Measurements from ENCODE around the gene SF3B5. TPM values are rescaled to one million over a fixed set of nuclear protein-coding genes. Genes with fewer than 3 reads are reported as not detected.

SF3B5 gene
- total RNA-seq, 4 donors from 2014 or later = 46.6 to 166 (median 97.2) TPM

DNA sequence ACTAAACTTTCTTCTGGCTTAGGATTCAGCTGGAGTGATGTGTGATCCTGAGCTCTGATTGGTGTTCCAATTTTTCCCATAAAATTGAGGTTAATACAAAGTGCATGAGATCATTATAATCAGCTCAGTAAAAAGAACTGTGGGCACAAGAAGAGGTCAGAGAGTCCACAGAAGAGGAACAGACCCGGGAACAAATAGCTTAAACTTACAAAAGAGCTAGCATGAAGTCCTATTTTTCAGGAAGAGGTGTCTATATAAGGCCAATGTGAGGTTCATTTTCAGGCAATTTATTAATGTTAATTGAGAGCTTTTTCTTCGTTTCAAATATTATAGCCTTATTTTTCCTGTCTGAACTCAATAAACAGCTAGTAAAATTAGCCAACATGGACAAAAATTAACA, 28.0 kb upstream of the SF3B5 start:
- no peak overlapping the region for H3K27ac ChIP-seq
- H3K4me3 ChIP-seq = no peak overlapping the region
- H3K36me3 ChIP-seq = no peaks in the 10 kb centered on the region
- H3K9me3 ChIP-seq = no peaks in the 10 kb centered on the region
- intact Hi-C loops (cut with DNase I; ENCODE audit: low total_unique reads) = no loop called here
- TF ChIP-seq POLR2A (IDR thresholded peaks at IDR 0.05) = no peak
- TF ChIP-seq, protein P1, sequence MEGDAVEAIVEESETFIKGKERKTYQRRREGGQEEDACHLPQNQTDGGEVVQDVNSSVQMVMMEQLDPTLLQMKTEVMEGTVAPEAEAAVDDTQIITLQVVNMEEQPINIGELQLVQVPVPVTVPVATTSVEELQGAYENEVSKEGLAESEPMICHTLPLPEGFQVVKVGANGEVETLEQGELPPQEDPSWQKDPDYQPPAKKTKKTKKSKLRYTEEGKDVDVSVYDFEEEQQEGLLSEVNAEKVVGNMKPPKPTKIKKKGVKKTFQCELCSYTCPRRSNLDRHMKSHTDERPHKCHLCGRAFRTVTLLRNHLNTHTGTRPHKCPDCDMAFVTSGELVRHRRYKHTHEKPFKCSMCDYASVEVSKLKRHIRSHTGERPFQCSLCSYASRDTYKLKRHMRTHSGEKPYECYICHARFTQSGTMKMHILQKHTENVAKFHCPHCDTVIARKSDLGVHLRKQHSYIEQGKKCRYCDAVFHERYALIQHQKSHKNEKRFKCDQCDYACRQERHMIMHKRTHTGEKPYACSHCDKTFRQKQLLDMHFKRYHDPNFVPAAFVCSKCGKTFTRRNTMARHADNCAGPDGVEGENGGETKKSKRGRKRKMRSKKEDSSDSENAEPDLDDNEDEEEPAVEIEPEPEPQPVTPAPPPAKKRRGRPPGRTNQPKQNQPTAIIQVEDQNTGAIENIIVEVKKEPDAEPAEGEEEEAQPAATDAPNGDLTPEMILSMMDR (IDR thresholded peaks at IDR 0.05) = no peak
- DNase-seq = no peak
- no peaks in the 10 kb centered on the region for H3K27me3 ChIP-seq
- no peaks in the 10 kb centered on the region for H3K4me1 ChIP-seq

DNA sequence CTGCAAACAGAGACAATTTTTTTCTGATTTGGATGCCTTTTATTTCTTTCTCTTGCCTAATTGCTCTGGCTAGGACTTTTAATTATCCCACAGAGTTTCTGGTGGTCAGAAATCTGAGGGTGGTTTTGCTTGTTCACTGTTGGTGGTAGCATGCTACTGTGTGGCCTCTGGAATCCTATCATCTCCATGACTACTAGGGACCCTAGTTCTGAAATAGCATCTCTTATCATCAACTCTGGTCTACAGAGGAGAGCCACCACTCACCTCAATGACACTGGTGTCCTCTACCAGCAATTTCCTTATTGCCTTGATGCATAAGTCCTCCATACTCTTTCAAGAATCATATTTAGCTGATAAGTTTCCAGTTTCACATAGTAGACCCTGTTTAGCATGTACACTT, 27.5 kb upstream of the SF3B5 start:
- no peaks in the 10 kb centered on the region for H3K4me1 ChIP-seq
- TF ChIP-seq, protein P1 (IDR thresholded peaks at IDR 0.05) = no peak
- no peak for TF ChIP-seq POLR2A (IDR thresholded peaks at IDR 0.05)
- H3K4me3 ChIP-seq = no peak overlapping the region
- H3K27me3 ChIP-seq = no peaks in the 10 kb centered on the region
- intact Hi-C loops (cut with DNase I; ENCODE audit: low total_unique reads) = no loop called here
- H3K9me3 ChIP-seq = no peaks in the 10 kb centered on the region
- no peak overlapping the region for H3K27ac ChIP-seq
- no peak for DNase-seq
- H3K36me3 ChIP-seq = no peaks in the 10 kb centered on the region

DNA sequence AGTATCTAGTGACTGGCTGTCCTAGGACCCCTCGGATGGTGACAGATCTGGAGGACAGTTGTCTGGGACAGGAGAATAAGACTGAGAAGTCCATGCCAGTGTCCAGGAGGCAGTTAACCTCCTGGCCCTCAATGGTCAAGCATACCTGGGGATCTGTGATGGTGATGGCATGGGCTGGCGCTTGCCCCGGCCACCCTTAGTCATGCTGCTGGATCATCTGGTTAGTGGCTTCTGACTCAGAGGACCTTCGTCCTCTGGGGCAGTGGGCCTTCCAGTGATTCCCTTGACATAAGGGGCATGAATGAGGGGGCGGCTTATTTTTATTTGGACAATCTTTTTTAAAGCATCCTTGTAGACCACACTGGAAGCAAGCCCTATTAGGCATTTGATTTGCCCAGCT, 24.0 kb upstream of the SF3B5 start:
- intact Hi-C loops (cut with DNase I; ENCODE audit: low total_unique reads) = no loop called here
- H3K36me3 ChIP-seq = no peaks in the 10 kb centered on the region
- H3K4me3 ChIP-seq = no peak overlapping the region
- no peaks in the 10 kb centered on the region for H3K4me1 ChIP-seq
- TF ChIP-seq, protein P1 (IDR thresholded peaks at IDR 0.05) = no peak
- TF ChIP-seq POLR2A (IDR thresholded peaks at IDR 0.05) = no peak
- DNase-seq = no peak
- no peaks in the 10 kb centered on the region for H3K27me3 ChIP-seq
- no peaks in the 10 kb centered on the region for H3K9me3 ChIP-seq
- no peak overlapping the region for H3K27ac ChIP-seq

DNA sequence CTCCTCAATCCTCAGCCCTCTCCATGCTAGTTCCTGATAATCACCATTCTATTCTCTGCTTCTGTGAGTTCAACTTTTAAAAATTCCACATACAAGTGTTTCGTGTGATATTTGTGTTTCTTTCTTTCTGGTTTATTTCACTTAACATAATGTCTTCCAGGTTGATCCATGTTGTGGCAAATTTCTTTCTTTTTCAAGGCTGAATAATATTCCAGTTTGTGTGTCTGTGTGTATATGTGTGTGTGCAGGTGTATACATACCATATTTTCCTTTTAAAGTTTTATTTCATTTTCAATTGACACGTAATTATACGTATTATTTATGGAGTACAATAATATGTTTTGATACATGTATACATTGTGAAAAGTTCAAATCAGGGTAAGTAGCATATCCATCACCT, 19.8 kb upstream of the SF3B5 start:
- intact Hi-C loops (cut with DNase I; ENCODE audit: low total_unique reads) = no loop called here

DNA sequence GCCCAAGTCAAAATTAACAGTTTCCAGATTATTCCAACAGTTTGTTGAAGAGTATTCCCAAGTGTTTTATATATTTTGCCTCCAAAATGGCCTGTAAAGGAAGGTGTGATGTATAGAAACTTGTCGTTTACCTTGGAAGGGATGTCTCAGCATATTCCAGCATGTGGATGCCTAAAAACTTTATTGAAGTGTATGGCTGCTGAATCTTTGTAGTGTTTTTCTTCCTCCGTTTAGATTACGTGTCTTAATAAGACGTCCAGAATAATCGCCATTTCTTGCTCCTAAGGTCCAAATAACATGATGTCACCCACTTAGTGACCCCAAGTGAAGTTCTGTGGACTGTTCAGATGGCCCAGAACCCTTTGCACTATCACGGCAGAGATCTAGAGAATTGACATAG, 18.0 kb upstream of the SF3B5 start:
- Histone ChIP-seq H3K36me3 (no peaks in the 10 kb centered on the region), H3K27ac (no peak overlapping the region)

More for the DNA sequence above, 19.8 kb upstream of the SF3B5 start:
- no peak for DNase-seq
- H3K9me3 ChIP-seq = no peaks in the 10 kb centered on the region
- H3K27me3 ChIP-seq = no peaks in the 10 kb centered on the region
- no peaks in the 10 kb centered on the region for H3K36me3 ChIP-seq
- TF ChIP-seq, protein P1 (IDR thresholded peaks at IDR 0.05) = no peak
- TF ChIP-seq POLR2A (IDR thresholded peaks at IDR 0.05) = no peak
- H3K4me3 ChIP-seq = no peak overlapping the region
- H3K4me1 ChIP-seq = no peaks in the 10 kb centered on the region
- H3K27ac ChIP-seq = no peak overlapping the region

More for the DNA sequence above, 18.0 kb upstream of the SF3B5 start:
- no peaks in the 10 kb centered on the region for H3K9me3 ChIP-seq
- no peaks in the 10 kb centered on the region for H3K27me3 ChIP-seq
- TF ChIP-seq, protein P1 (IDR thresholded peaks at IDR 0.05) = no peak
- TF ChIP-seq POLR2A (IDR thresholded peaks at IDR 0.05) = no peak
- H3K4me1 ChIP-seq = no peaks in the 10 kb centered on the region
- H3K4me3 ChIP-seq = no peak overlapping the region
- intact Hi-C loops (cut with DNase I; ENCODE audit: low total_unique reads) = no loop called here
- no peak for DNase-seq

Data from uterus (tissue), 4 donors.